HEK293 (cell line): ENCODE measurements around the gene ADAMTS2.

Source experiments
- CTCF ChIA-PET: fragments of 350-600 bp; formaldehyde crosslinking; extraction: SDS; loops from one replicate; lab custom pipeline; 2021; ENCODE audit warnings: antibody characterized with exemption; lab: Yijun Ruan, JAX
- POLR2A ChIA-PET: fragments of 300-600 bp; formaldehyde crosslinking; extraction: SDS; loops from one replicate; lab custom pipeline; 2020; ENCODE audit warnings: antibody characterized with exemption, inconsistent platforms; lab: Yijun Ruan, JAX
- H3K27ac ChIP-seq: fragments of 200-500 bp; sonication (Bioruptor generic); 2 replicates; pipeline ENCODE4 v1.5.1; 2014; ENCODE audit warnings: low read depth, low read length, control low read depth, inconsistent platforms; ENCODE audit errors: extremely low read depth
- H3K36me3 ChIP-seq, 2 experiments: fragments of 200-500 bp in 1 of 2; sonication (Bioruptor generic) in 1 of 2; 1 replicate in 1 of 2; 2 replicates in 1 of 2; pipeline ENCODE4 v1.5.1; 2014 to 2017; ENCODE audit warnings: inconsistent platforms in 2 of 2, low read length in 2 of 2; ENCODE audit not compliant: control insufficient read depth in 2 of 2, insufficient read depth in 1 of 2
- H3K4me1 ChIP-seq: fragments of 200-500 bp; sonication (Bioruptor generic); 2 replicates; pipeline ENCODE4 v1.5.1; 2014; ENCODE audit warnings: mild to moderate bottlenecking, low read length, inconsistent platforms; ENCODE audit not compliant: control insufficient read depth, insufficient read depth
- H3K4me3 ChIP-seq: 2 replicates; pipeline ENCODE4 v1.5.1; 2011; ENCODE audit warnings: low read depth, mild to moderate bottlenecking, control low read depth, low read length, moderate library complexity
- H3K9me3 ChIP-seq: fragments of 200-500 bp; sonication (Bioruptor generic); 2 replicates; pipeline ENCODE4 v1.5.1; 2014; ENCODE audit warnings: low read depth, low read length, inconsistent platforms; ENCODE audit not compliant: control insufficient read depth, insufficient read depth
- BCL11A ChIP-seq: fragments of 450-650 bp; formaldehyde crosslinking; IDR thresholded peaks from 2 replicates; pipeline ENCODE4 v1.5.1; 2016; ENCODE audit warnings: low read depth, missing biosample characterization, missing genetic modification characterization
- GLIS1 ChIP-seq: fragments of 450-650 bp; formaldehyde crosslinking; IDR thresholded peaks from 2 replicates; pipeline ENCODE4 v1.5.1; 2016; ENCODE audit warnings: missing biosample characterization, missing genetic modification characterization
- GLIS2 ChIP-seq: fragments of 450-650 bp; formaldehyde crosslinking; IDR thresholded peaks from 2 replicates; pipeline ENCODE4 v1.5.1; 2016; ENCODE audit warnings: missing biosample characterization, missing genetic modification characterization
- HOXD13 ChIP-seq: sonication (generic); formaldehyde crosslinking; IDR thresholded peaks from 2 replicates; pipeline ENCODE4 v1.8.0; 2022; ENCODE audit warnings: missing genetic modification reagents, borderline replicate concordance
- PRDM1 ChIP-seq: fragments of 450-650 bp; formaldehyde crosslinking; IDR thresholded peaks from 2 replicates; pipeline ENCODE4; 2016; ENCODE audit warnings: missing biosample characterization, missing genetic modification characterization
- SALL2 ChIP-seq: fragments of 450-650 bp; formaldehyde crosslinking; IDR thresholded peaks from 2 replicates; pipeline ENCODE4 v1.5.0; 2017; ENCODE audit warnings: missing biosample characterization, mild to moderate bottlenecking, missing genetic modification characterization, borderline replicate concordance
- ZBTB20 ChIP-seq: fragments of 450-650 bp; formaldehyde crosslinking; IDR thresholded peaks from 2 replicates; pipeline ENCODE4 v1.5.1; 2016; ENCODE audit warnings: missing biosample characterization, missing genetic modification characterization
- ZBTB7A ChIP-seq: fragments of 450-650 bp; formaldehyde crosslinking; IDR thresholded peaks from 2 replicates; pipeline ENCODE4 v1.5.1; 2016; ENCODE audit warnings: low read depth, missing biosample characterization, missing genetic modification characterization
- ZFP3 ChIP-seq: fragments of 450-650 bp; formaldehyde crosslinking; IDR thresholded peaks from 2 replicates; pipeline ENCODE4 v1.5.1; 2016; ENCODE audit warnings: low read depth, missing biosample characterization, missing genetic modification characterization
- ZFP37 ChIP-seq: fragments of 450-650 bp; formaldehyde crosslinking; IDR thresholded peaks from 2 replicates; pipeline ENCODE4 v1.5.1; 2016; ENCODE audit warnings: missing biosample characterization, missing genetic modification characterization
- ZFP69B ChIP-seq: fragments of 450-650 bp; formaldehyde crosslinking; IDR thresholded peaks from 2 replicates; pipeline ENCODE4 v1.5.1; 2016; ENCODE audit warnings: missing biosample characterization, missing genetic modification characterization
- ZNF114 ChIP-seq: fragments of 450-650 bp; formaldehyde crosslinking; IDR thresholded peaks from 2 replicates; pipeline ENCODE4 v1.5.0; 2017; ENCODE audit warnings: missing biosample characterization, missing genetic modification characterization
- ZNF140 ChIP-seq: fragments of 450-650 bp; formaldehyde crosslinking; IDR thresholded peaks from 2 replicates; pipeline ENCODE4 v1.5.1; 2016; ENCODE audit warnings: missing biosample characterization, missing genetic modification characterization
- ZNF19 ChIP-seq: fragments of 450-650 bp; formaldehyde crosslinking; IDR thresholded peaks from 2 replicates; pipeline ENCODE4; 2016; ENCODE audit warnings: missing biosample characterization, missing genetic modification characterization, low read depth
- ZNF302 ChIP-seq: fragments of 450-650 bp; formaldehyde crosslinking; IDR thresholded peaks from 2 replicates; pipeline ENCODE4 v1.5.1; 2016; ENCODE audit warnings: missing biosample characterization, missing genetic modification characterization, low read depth
- ZNF311 ChIP-seq: fragments of 450-650 bp; formaldehyde crosslinking; IDR thresholded peaks from 2 replicates; pipeline ENCODE4 v1.5.1; 2017; ENCODE audit warnings: missing biosample characterization, missing genetic modification characterization, borderline replicate concordance
- ZNF394 ChIP-seq: fragments of 450-650 bp; formaldehyde crosslinking; IDR thresholded peaks from 2 replicates; pipeline ENCODE4 v1.5.1; 2016; ENCODE audit warnings: missing biosample characterization, missing genetic modification characterization, mild to moderate bottlenecking, moderate library complexity, borderline replicate concordance
- ZNF530 ChIP-seq: fragments of 450-650 bp; formaldehyde crosslinking; IDR thresholded peaks from 2 replicates; pipeline ENCODE4 v1.5.1; 2016; ENCODE audit warnings: low read depth, missing biosample characterization, missing genetic modification characterization
- ZNF544 ChIP-seq: fragments of 450-650 bp; formaldehyde crosslinking; IDR thresholded peaks from 2 replicates; pipeline ENCODE4 v1.5.0; 2017; ENCODE audit warnings: missing biosample characterization, missing genetic modification characterization
- ZNF558 ChIP-seq: fragments of 450-650 bp; formaldehyde crosslinking; IDR thresholded peaks from 2 replicates; pipeline ENCODE4 v1.5.1; 2016; ENCODE audit warnings: missing biosample characterization, missing genetic modification characterization
- ZNF561 ChIP-seq: fragments of 450-650 bp; IDR thresholded peaks from 2 replicates; pipeline ENCODE4 v1.5.1; 2018; ENCODE audit warnings: missing biosample characterization, missing genetic modification characterization, borderline replicate concordance
- ZNF623 ChIP-seq: fragments of 450-650 bp; formaldehyde crosslinking; IDR thresholded peaks from 2 replicates; pipeline ENCODE4 v1.5.1; 2016; ENCODE audit warnings: missing biosample characterization, missing genetic modification characterization
- ZNF624 ChIP-seq: fragments of 450-650 bp; formaldehyde crosslinking; IDR thresholded peaks from 2 replicates; pipeline ENCODE4 v1.5.1; 2017; ENCODE audit warnings: missing biosample characterization, missing genetic modification characterization
- ZNF660 ChIP-seq: fragments of 450-650 bp; IDR thresholded peaks from 2 replicates; pipeline ENCODE4 v1.5.1; 2018; ENCODE audit warnings: missing biosample characterization, mild to moderate bottlenecking, missing genetic modification characterization
- ZNF664 ChIP-seq: fragments of 450-650 bp; formaldehyde crosslinking; IDR thresholded peaks from 2 replicates; pipeline ENCODE4 v1.5.1; 2016; ENCODE audit warnings: missing biosample characterization, missing genetic modification characterization
- ZNF830 ChIP-seq: fragments of 450-650 bp; IDR thresholded peaks from 2 replicates; pipeline ENCODE4 v1.5.0; 2018; ENCODE audit warnings: missing biosample characterization, missing genetic modification characterization, low read depth, mild to moderate bottlenecking, moderate library complexity
- ZSCAN23 ChIP-seq: fragments of 450-650 bp; formaldehyde crosslinking; IDR thresholded peaks from 2 replicates; pipeline ENCODE4 v1.5.1; 2016; ENCODE audit warnings: missing biosample characterization, missing genetic modification characterization
- ZSCAN30 ChIP-seq: fragments of 450-650 bp; IDR thresholded peaks from 2 replicates; pipeline ENCODE4 v1.5.1; 2018; ENCODE audit warnings: missing biosample characterization, mild to moderate bottlenecking, missing genetic modification characterization, moderate library complexity
- TF ChIP-seq, protein P1 (sequence below): fragments of 450-650 bp; formaldehyde crosslinking; IDR thresholded peaks from 2 replicates; pipeline ENCODE4 v1.5.1; 2016; ENCODE audit warnings: missing biosample characterization, missing genetic modification characterization
- TF ChIP-seq, protein P2 (sequence below): fragments of 450-650 bp; IDR thresholded peaks from 2 replicates; pipeline ENCODE4 v1.5.1; 2018; ENCODE audit warnings: missing biosample characterization, missing genetic modification characterization

The ADAMTS2 gene

DNA sequence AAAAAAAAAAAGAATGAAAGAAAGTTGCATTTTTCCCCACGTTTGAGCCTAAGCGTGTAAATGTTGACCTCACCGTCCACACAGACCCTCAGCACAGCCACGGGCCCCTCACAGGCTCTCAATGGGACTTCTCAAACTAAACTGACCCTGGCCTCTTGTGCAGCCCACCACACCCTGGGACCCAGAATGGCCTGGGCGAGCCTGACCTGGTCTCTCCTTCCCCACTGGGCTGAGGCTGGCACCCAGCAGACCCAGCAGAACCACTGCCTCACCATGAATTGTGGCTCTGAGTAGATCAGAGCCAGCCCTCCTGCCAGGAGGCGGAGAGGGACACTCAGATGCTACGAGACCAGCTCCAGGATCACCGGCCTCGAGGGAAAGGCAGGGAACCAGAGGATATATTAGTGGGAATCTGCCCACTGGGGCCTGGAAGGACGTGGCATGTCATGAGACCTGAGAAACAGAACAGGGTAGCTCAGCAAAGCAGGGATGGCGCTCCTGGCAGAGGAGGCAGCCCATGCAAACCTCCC is 160.7 kb downstream of the ADAMTS2 start:
- TF ChIP-seq, protein P1, sequence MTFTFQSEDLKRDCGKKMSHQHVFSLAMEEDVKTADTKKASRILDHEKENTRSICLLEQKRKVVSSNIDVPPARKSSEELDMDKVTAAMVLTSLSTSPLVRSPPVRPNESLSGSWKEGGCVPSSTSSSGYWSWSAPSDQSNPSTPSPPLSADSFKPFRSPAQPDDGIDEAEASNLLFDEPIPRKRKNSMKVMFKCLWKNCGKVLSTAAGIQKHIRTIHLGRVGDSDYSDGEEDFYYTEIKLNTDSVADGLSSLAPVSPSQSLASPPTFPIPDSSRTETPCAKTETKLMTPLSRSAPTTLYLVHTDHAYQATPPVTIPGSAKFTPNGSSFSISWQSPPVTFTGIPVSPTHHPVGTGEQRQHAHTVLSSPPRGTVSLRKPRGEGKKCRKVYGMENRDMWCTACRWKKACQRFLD (tag by site-specific recombination), result no peak
- TF ChIP-seq ZNF558 (no peak), ZNF830 (tag by site-specific recombination) (no peak), PRDM1 (tag by site-specific recombination) (no peak), ZNF302 (tag by site-specific recombination) (no peak)
- Histone ChIP-seq H3K4me1 (no peaks in the 10 kb centered on the region), H3K9me3 (no peaks in the 10 kb centered on the region), H3K36me3 (no peaks in the 10 kb centered on the region), H3K4me3 (no peak overlapping the region), H3K27ac (no peak overlapping the region)
- ChIA-PET POLR2A (no interaction called here), CTCF (interaction anchor here (0.6 kb wide), 1 partner anchor 32 kb away, joined by 5 read pairs; no protein-coding TSS in a partner anchor)

DNA sequence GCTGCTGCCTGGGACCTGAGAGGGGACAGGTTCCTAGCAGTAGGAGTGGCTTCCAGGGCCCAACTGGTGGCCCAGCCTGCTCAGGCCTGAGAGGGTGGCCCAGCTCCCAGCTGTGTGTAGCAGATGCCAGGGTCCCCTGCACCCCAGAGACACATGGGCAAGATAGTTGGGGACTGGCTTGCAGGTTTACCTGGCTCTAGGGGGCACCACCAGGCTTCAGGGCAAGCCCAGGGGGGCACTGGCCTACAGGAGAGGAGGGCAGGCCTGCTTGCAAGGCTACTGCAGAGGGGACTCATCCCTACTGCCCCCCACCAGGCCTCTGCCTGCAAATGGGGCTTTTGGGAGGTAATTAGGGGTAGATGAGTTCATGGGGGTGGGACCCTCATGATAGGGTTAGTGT is 161.8 kb downstream of the ADAMTS2 start:
- Histone ChIP-seq H3K4me3 (no peak overlapping the region), H3K27ac (no peak overlapping the region), H3K36me3 (no peaks in the 10 kb centered on the region), H3K9me3 (no peaks in the 10 kb centered on the region), H3K4me1 (no peaks in the 10 kb centered on the region)
- CTCF ChIA-PET, result interaction anchor here (0.6 kb wide), 1 partner anchor 588 kb away, joined by 3 read pairs; no protein-coding TSS in a partner anchor
- TF ChIP-seq ZNF544 (tag by site-specific recombination) (no peak), ZSCAN23 (tag by site-specific recombination) (no peak), GLIS1 (peak; percentile 28; the same call in 1 of the 2 replicates), GLIS2 (tag by site-specific recombination) (peak; percentile 32; the same call in 1 of the 2 replicates)
- POLR2A ChIA-PET, result no interaction called here

DNA sequence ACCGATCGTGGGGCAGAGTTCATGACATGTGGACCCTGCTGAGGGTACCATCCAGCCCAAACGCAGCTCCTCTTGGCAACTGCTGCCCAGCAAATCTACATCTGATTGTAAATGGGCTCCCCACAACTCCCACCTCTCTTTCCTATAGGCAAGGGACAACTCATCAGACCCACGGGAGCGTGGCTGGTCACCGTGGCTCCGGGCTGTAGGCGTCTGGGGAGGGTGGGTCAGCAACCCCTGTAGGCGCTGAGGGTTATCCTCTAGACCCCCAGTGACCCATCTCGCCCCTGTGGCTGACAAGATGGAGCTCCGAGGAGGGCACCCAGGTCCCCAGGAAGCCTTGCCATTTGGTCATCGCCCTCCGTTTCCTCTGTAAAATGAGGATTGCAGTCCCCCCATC is 162.7 kb downstream of the ADAMTS2 start:
- H3K27ac ChIP-seq, result no peak overlapping the region
- H3K9me3 ChIP-seq, result no peaks in the 10 kb centered on the region
- CTCF ChIA-PET, result no interaction called here
- H3K36me3 ChIP-seq, result no peaks in the 10 kb centered on the region
- no peak overlapping the region for H3K4me3 ChIP-seq
- POLR2A ChIA-PET, result no interaction called here
- TF ChIP-seq ZNF114 (tag by site-specific recombination) (no peak), BCL11A (tag by site-specific recombination) (no peak), ZNF660 (tag by site-specific recombination) (no peak), SALL2 (tag by site-specific recombination) (no peak), ZNF623 (tag by site-specific recombination) (no peak), ZNF530 (tag by site-specific recombination) (no peak), ZNF561 (tag by site-specific recombination) (no peak), ZFP69B (tag by site-specific recombination) (no peak), HOXD13 (no peak), ZNF664 (no peak), ZNF19 (tag by site-specific recombination) (no peak), ZBTB20 (tag by site-specific recombination) (no peak)
- H3K4me1 ChIP-seq, result no peaks in the 10 kb centered on the region

DNA sequence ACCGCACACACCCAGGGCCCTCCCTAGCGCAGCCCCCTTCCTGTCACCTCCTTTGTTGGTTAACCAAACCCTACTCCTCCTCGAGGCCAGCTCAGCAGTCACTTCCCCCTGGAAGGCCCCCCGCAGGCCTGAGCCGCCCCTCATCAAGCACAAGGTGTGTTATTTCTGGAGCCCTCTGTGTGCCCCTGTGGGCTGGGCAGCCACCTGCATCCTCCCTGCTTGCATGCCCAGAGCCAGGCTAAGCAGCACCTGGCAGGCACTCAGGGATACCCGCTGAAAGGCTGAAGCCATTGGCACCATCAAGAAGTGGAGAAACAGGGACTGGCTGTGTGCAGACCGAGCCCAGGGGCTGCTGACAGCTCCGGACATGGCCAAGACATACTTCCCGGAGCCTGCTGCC is 163.3 kb downstream of the ADAMTS2 start:
- H3K27ac ChIP-seq, result no peak overlapping the region
- CTCF ChIA-PET, result no interaction called here
- no peaks in the 10 kb centered on the region for H3K36me3 ChIP-seq
- H3K4me1 ChIP-seq, result no peaks in the 10 kb centered on the region
- H3K9me3 ChIP-seq, result no peaks in the 10 kb centered on the region
- H3K4me3 ChIP-seq, result no peak overlapping the region
- POLR2A ChIA-PET, result no interaction called here
- no peak for TF ChIP-seq ZNF624 (tag by site-specific recombination)
- TF ChIP-seq ZFP3 (tag by site-specific recombination), result no peak
- TF ChIP-seq ZBTB7A, result no peak
- TF ChIP-seq ZFP37 (tag by site-specific recombination), result no peak
- no peak for TF ChIP-seq ZNF140 (tag by site-specific recombination)
- no peak for TF ChIP-seq ZNF394
- TF ChIP-seq ZSCAN30 (tag by site-specific recombination), result no peak
- no peak for TF ChIP-seq ZNF311
- TF ChIP-seq, protein P2, sequence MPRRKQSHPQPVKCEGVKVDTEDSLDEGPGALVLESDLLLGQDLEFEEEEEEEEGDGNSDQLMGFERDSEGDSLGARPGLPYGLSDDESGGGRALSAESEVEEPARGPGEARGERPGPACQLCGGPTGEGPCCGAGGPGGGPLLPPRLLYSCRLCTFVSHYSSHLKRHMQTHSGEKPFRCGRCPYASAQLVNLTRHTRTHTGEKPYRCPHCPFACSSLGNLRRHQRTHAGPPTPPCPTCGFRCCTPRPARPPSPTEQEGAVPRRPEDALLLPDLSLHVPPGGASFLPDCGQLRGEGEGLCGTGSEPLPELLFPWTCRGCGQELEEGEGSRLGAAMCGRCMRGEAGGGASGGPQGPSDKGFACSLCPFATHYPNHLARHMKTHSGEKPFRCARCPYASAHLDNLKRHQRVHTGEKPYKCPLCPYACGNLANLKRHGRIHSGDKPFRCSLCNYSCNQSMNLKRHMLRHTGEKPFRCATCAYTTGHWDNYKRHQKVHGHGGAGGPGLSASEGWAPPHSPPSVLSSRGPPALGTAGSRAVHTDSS (tag by site-specific recombination), result no peak
